NCI-H2171 (cell line): ENCODE measurements around the gene CNKSR2.

ENCODE experiments used
- DNase-seq: peaks from one replicate; lab custom pipeline; 2025; lab: John Stamatoyannopoulos, UW

CNKSR2 gene

DNA sequence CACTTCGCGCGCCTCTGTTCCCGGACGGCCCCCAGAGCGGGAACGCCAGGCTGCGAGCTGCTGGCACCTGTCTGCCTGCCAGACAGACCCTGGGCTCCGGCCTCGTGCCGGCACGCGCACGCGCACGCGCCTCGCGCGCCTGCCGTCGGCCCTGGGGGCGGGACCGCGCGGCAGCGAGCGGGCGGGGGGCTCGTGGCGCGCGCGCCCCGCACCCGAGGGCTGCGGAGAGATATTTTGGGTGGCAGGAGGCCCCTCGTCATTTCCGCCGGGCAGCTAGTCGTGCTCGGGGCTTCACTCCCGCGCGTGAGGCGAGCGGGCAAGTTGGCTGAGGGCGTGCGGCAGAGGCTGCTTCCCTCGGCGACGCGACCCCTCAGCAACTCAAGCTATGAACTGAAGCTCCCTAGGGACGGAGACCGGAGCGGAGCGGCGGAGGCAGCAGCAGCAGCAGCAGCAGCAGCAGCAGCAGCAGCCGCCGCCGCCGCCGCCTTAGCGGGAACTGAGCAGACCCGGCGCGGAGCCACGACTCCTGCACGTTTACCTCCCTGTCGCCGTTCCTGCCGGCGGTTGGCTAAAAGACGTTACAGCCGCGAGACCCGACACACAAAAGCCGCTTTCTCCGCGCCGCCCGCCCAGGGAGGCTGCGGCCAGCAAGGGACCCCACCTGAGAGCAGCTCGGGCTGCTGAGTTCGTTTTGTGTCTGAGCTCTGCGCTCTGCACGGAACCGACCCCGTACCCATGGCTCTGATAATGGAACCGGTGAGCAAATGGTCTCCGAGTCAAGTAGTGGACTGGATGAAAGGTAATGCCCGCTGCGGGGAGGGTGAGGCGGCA, at the start of gene CNKSR2:
Gene CNKSR2, plus strand, starts transcription at position 256 of the 831 bp plus-strand sequence. Its CDS starts 480 bp downstream, at position 736.
- peak; percentile 80 for DNase-seq

DNA sequence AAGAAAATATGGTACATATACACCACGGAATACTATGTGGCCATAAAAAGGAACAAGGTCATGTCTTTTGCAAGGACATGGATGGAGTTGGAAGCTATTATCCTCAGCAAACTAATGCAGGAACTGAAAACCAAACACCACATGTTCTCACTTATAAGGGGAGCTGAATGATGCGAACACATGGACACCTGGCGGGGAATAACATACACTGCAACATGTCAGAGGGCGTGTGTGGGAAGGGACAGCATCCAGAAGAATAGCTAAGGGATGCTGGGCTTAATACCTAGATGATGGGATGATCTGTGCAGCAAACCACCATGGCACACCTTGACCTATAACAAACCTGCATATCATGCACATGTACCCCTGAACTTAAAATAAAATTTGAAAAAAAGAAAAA, 19.5 kb upstream of the CNKSR2 start:
- DNase-seq = no peak

DNA sequence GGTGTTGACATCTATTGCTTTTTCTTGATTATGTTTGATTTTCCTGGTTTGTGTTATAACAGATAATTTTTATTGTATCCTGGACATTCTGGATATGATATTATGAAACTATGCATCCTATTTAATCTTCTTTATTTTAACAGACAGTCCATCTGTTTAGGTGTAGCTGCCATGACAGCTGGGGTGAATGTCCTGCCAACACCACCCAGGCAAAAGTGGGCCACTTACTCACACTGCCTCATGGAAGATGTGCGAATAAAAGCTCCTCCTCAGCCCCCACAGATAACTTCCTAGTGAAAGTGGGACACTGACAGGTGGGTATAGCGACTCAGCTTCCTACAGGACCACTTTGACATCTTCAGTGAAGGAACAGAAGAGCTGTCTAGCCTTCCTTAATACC, 18.4 kb upstream of the CNKSR2 start:
- no peak for DNase-seq

DNA sequence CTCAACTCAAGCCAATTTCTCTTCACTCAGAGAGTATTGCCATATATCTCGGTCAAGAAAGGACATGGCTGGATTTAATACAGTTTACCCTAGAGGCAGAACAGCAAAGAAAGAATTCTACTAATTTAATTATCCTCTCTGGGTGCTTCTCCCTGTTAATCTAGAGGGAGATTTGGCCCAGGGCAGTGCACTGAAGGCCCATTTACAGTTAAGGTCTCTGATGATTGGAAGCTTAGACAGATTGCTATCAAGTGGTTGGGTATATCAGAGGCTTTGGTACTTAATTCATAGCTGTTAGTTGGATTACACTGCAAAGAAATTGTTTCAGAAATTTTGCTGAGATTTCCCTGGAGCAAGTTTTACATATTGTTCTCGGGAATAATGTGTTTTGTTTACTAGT, 4.6 kb upstream of the CNKSR2 start:
- no peak for DNase-seq

DNA sequence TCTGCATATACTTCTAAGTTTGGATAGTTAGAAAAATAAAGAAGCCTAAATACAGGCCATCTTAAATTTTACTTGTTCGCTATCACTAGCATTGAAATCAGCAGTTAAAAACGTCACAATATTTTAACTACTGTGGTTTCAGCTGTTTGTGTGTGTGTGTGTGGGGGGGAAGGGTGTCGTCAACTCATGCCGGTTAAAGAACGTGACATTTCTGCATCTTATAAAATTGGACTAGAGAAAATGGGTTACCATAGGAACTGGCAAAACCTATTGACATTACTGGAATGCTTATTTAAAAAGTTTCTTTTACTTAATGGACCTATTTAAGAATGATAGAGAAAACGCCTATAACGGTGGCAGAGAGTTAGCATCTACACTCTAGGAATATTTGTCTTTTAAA, 1.2 kb upstream of the CNKSR2 start:
- no peak for DNase-seq

DNA sequence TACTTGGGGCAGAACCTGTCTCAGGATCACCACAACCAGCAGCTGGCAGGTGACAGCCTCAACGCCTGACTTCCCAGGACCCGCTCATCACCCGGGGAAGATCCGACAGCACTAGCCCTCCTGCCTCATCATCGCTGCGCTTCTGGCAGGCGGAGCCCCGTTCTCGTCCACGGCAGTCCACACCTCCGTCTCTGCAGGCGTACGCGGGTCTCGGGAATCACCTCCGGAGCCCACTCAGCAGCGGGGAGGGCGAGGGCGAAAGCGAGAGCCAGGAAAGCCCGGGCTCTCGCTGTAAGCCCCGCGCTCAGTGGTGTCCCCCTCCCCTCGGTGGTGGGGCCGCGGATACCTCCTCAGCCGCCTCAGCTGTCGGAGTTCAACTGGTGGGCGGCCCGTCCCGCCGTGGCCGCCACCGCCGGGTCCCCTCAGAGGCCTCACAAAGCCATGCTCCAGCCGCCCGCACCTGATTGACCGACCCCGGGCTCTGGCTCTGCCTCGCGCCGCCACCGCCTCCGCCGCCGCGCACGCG, 518 bp upstream of the CNKSR2 start:
- no peak for DNase-seq

DNA sequence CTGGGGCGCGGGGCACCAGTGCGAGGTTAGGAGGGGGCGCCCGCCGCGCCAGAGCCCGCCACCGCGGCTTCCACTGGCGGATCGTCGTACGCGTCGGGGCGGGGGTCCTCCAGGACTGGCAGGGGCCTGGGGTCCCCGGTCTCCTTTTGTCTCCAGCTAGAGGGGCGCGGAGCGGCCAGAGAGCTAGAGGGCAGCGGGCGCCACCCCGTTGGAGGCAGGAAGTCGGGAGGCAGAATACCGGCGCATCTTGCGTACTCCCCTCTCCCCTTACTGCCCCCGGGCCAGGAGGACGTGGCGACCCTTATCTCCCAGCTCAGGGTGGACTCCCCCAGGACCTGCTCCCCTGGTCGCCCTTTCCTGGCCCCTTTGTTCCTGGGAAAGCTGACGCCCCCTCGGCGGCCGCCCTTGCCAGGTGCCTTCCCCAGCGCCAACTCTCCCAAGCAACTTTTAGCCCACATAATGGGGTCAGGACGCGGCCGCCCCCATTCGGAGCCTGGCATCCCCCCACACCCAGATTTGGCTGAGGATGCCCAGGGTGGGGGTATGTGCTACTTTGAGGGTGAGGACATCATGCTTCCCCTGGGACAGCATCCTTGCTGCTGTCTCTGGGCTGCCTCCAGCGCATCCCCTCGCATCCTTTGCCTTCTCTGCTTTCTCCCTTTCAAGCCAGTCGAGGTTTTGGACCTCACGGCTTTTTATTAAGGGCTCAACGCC, 933 bp downstream of the CNKSR2 start:
- DNase-seq = no peak

DNA sequence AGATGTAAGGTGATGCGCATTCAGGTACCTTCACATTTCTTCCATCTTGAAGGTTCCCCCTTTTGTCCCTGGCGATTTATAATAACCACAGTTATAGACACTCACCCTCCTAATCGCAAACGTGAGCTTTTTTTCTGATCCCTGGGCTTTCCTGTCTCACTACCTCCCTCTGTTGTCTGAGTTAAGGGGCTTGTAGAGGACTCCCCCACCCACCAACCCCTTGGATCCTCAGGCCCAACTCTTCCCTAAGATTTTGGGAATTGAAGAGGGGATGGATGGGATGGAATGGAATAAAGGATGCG, 1.4 kb downstream of the CNKSR2 start:
- DNase-seq = no peak

DNA sequence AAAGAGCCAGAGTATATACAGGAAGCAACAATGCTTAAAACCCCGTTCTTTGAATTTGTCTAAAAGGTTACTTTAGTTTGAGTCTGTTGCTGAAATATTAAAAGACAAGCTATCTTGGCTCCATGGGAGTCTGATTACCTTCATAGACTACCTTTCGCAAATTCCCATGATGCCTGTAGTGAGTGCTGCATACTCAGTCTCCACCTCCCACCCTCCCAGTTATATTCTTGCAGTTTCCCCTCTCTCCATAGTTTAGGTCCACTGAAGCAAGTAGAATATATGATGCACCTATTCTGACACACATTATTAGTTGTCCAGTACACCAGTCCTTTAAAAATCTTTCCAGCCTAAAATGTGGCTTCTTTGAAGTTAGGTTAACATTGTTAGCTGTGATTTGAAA, 2.4 kb downstream of the CNKSR2 start:
- DNase-seq = no peak

DNA sequence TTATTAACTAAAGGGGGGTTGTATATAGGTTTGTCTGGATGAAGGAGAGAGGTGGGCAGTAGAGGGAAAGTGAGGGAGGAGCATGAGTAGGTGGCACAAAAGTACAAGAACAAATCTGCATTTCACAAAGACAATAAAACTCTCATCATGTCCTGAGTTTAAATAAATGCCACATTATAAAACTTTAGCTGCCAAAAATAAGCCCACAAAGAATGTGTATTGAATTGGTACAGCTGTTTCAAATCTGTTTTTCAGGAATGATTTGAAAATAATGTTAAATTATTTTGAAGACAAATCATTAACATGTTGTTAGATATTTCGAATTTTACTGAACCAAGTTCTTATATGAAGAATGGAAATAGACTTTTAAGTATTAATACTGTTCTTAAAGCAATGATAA, 5.8 kb downstream of the CNKSR2 start:
- no peak for DNase-seq

DNA sequence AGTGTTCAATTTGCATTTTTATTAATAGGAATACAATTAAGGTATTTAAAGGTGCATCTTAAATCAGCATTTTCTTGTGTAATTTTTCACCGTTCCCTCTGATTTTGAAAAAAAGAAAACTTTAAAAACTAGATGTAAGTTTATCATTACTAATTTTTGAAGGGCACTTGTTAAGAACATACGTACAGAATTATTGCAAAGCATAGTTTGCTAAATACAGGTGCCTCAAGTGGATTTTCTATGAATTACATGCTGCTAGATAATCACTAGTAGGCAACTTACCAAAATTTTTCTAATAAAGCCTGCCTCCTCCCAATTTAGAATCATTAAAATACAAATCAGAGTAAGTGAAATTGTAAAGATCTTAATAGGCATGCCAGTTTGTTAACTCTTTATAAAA, 8.5 kb downstream of the CNKSR2 start:
- DNase-seq = no peak

DNA sequence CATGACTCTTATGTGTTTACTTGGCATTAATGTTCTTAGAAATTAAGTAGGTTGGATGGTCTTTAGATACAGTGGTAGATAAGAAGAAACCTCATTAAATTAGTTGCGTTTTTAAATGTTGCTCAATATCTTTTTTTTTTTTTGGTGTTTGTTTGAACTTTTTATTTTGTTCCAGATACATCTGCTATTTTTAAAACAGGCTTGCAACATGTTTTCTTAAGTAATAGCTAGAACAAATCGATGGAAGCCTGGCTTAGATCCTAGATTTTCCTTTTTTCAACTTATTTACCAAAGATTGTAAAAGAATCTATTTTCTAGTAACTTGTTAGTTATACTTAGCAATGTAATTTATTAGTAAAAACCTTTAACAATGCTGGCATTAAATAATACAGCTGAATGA, 9.3 kb downstream of the CNKSR2 start:
- DNase-seq = no peak

DNA sequence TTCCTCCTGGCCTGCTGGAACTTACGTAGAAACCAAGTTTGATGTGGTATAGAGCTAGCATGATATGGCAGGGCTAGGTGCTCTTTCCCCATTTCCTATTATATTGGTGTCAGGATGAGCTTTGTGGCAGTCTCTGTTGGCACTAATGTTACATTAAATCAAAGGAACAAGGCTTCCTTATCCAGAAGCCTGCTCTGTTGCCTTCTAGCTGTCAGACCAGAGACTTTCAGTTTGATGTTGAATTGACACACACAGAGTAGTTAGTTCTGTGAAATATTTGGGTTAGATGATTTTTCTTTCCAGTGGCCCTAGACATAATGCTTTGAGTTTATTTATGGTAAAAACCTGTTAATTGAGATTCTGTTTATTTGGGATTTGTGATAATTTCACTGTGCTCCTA, 10.0 kb downstream of the CNKSR2 start:
- DNase-seq = no peak

DNA sequence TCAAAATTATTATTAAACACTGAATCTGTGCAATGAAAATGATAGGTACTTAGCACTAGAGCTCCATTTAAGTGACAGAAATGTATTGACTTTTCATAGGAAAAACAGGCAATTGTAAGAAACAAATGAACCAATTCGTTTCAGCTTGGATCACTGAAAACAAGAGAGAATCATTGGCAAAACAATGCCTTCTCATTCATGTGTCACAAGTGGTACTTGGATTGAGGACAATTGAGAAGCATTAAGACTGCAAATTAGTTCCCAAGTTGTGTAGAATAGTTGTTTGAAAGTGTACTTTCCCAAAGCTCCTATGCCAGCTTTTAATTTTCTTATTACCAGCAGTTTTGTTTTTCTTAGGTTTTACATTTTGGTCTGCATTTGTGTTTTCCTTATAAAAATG, 20.6 kb downstream of the CNKSR2 start:
- DNase-seq = no peak

DNA sequence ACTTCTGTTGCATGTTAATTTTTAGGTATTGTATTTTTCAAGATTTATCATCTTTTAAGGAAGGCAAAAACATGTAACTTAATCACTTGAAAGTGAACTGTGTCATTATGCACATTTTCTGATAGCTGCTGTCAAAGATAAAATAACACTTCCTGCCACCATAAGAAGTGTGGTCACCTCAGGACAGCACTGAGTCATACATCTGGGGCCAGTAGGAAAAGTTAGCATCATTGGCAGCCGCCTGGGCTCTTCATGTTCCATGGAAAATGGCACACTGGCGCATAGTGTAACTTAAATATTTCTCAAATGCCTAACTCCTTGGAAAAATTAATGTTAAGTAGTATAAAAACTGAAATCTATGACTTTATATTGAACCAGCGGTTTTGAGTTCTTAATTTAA, 24.2 kb downstream of the CNKSR2 start:
- DNase-seq = no peak

DNA sequence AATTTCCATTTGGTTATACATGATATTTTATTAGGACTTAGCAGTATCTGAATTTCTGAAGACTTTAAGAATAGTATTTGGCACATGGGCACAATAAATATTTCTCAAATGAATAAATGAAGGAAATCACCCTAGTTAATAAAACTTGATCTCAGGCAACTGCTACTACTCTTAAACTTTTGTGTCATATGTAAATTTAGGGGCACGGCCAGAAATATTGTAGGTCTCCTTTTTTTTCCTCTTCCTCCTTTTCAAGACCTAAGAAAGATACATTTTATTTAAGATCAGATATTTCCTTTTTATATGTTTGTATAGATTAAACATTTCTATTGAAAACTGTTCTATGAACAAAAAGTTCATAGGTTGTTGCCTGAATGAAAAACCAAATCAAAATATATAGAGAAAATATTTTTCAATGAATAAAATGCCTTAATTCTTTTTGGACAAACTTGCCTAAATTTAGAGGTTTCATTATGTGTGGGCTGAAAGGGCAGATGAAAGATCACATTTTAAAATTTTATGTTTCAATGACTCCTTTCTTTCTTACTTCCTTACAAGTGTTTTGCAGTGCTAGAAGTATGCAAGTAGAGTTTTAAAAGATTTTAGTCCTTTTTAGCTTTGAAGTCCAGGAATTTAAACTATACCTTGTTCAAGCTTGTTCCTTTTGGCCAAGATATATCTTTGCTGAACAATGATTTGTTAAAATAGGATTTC, 26.3 kb downstream of the CNKSR2 start:
- DNase-seq = no peak

DNA sequence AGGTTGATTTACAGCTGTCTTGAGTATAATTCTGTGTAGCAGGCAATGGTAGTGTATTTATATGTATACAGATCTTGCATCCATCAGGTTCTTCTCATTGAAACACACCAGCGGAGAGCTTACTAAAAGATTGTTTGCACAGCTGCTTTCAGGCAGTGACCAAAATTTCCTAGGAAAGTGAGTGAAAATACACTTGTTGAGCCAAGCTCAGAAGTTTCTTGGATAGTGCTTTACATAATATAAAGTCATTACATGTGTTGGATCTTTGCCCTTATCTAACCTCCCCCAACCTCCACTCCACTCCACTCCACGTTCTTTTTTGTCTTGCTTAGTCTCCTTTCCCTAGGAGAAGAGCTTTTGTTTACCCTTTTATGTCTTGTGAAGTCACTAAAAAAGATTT, 34.1 kb downstream of the CNKSR2 start:
- DNase-seq = no peak

DNA sequence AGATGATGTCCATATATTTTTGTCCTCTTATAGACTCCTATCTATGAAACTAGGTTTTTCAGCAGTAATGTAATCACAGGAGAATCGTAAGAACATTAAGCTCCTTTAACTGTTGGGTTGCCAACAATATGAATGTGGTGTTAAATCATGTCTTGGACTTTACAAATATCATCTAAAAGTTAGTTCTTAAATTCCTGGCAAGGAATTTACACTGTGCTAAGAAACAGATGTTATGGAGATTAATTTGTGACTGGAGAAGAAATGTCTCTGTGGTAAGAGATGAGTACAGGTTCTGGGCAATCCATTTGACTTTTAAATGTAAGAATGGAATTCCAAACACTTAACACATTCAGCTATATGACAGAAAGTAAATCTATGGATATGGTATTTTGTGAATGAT, 34.6 kb downstream of the CNKSR2 start:
- no peak for DNase-seq

DNA sequence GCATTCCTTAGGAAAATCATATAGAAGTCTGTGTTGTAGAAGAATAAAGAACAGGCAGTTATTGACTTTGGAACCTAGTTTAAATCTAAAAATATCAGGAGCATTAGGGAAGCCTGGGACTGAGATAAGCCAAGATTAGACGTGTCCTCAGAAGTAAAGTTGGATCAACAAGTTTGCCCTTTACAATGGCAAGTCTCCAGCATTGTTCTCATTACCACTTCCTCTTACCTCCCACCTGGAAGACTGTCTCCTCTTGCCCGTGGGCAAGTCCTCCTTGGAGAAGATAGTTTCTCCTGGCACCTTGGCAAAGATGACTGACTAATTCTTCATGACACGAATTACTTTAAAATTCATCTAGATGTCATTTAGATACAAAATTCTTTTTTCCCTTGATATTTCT, 37.8 kb downstream of the CNKSR2 start:
- DNase-seq = no peak

DNA sequence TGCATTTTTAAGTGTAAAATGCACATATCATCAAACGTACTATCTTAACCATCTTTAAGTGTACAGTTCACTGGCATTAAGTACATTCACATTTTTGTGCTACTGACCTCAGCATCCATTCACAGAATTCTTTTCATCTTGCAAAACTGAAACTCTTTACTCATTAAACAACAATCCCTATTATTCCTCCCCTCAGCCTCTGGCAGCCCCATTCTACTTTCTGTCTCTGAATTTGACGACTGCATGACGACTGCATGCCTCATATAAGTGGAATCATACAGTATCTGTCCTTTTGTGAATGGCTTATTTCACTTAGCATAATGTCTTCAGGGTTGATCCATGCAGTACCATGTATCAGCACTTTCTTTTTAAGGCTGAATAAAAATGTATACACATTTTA, 38.7 kb downstream of the CNKSR2 start:
- no peak for DNase-seq

DNA sequence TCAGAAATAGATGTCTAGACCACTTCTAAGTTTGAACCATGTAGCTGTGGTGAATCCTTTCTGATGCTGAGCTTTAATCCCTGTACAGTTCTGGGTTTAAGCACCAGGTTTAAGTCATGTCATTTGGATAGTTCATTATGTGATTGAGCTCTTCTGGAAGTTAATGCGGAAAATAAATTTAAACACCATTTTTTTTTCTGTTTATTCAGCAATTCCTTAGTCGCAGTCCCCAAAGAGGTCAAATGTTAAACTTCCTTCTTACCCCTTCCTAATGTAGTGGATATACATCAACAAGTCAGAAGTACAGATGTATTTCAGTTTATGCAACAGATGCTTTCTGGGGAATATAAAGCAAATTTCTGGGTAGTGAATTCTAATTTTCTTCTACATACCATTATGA, 52.9 kb downstream of the CNKSR2 start:
- no peak for DNase-seq

DNA sequence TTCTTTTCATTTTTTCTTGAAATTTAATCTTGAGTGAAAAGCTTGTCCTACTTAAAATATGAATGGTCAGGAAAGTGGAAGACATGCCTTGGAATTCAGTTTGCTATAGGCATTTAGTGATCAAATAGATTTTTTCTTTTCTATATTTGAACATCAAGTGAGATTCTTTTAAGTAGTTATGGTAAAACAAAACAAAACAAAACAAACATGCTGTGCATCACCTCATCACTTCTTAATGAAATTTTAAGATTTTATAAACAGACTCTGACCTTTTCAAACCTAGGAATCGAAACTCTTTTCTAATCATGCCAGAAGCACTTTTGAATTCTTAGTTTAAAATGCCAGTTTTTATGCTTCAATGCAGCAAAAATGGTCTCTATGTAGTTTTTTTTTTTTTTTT, 62.8 kb downstream of the CNKSR2 start:
- no peak for DNase-seq

DNA sequence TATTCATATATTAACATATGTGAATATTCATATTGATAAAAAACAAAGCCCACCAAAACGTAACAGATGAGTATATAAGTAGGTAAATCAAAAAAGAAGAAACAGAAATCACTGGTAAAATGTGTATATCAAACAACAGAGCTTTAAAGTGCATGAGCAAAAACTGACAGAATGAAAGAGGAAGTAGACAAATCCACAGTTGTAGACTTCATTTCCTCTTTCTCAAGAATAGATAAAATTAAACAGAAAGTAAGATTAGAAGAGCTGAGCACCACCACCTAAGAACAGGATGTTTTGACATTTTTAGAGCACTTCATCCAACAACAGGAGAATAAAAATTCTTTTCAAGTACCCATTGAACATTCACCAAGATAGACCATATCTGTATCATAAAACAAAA, 64.6 kb downstream of the CNKSR2 start:
- DNase-seq = no peak
